NCI-H1436 (cell line): Measurements from ENCODE around the gene TBXAS1.

Source experiments
- DNase-seq: peaks from one replicate; lab custom pipeline; 2025; lab: John Stamatoyannopoulos, UW

Gene TBXAS1

DNA sequence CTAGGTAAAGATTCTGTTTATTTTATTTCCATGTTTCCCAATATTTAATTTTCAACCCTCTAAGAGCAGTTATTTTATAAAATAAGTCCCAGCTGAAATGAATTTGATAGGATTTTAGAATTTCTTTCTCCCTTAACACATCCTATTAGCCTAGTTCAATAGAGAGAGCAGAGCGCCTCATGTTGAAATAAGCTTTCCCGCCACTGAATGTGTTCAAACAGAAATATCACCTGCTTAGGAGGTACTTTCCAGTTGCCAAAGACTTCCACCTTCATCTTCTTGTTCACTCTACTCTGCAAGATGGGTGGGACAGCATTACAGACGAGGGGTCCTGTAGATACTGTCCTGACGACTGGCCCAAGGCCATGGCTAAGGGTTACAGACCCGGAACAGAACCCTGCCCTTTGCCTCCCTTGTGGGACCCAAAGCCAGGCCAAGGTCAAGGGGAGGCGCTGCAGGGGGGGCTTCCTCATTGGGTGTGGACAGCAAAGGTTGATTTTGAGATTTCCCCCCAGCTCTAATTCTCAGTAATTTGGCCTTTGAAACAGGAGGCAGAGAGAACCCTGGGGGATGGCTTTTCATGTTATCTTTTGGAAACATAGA, 171.7 kb downstream of the TBXAS1 start:
- DNase-seq, result no peak

GRCh38 chr7:140003913-140004382, 174.9 kb downstream of the TBXAS1 start:
- DNase-seq, result no peak

DNA sequence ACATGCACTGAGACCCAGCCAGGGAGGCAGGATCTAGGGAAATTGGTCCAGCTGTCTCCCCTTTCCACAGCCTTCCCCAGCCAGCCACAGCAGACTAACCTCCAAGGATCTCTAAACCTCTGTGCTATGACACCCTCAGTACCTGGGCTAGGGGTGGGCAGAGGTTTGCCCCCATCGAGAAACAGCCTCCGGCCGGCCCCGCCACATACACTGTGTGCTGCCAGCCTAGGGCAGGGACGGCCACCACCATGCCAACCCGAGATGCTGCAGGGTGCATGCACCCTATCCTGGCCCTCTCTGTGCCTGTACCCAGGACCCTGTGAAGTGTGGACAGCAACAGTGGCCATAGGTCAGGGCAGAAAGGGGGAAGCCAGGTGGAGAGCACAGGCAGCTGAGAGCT, 175.6 kb downstream of the TBXAS1 start:
- DNase-seq, result no peak

DNA sequence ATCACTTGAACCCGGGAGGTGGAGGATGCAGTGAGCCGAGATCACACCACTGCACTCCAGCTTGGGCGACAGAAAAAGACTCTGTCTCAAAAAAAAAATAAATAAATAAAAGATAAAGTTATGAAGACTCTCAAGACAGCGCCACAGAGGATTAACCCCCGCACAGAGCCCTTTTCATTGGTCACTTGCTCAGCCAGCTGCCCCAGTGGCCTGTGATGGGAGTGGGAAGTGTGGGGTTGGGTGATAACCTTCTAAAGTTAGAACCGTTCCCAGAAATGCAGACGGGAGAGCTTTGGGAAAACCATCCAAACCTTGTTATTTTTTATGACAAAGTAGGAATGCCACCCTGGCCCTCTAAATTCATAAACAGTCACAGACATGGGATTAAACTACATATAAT, 176.3 kb downstream of the TBXAS1 start:
- no peak for DNase-seq

DNA sequence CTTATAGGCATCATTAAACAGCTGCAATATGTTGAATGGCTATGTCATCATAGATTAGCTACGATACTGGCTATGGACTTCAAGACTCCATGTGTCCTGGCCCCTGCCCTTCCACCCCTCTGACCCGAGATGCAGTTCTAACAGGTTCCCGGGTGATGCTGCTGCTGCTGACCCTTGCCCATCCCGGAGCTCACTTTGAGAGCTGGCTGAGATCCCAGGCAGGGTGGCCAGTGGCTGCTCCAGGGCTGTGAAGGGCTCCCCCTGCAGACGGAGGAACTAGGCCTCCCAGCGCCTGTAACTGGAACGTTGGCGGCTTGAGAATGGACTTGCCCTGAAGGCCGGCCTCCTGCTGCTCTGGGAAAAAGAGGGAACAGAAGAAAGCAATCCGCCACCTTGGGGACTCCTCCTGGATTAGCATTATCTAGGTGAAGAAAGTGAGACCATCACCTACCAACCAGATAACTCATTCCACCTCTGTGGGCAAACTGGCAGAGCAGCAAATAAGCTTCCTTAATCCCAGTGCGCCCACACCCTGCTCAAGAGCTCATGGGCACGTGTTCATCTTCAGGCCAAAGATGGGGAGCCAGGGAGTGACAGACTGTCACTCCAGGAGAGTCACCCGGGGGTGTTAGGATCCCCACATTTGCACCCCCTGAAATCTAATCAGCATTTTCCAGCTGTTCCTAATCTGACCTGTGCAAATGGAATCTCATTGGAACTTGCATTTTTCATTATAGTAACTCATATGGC, 176.9 kb downstream of the TBXAS1 start:
- DNase-seq, result no peak

GRCh38 chr7:140006600-140006999, 177.5 kb downstream of the TBXAS1 start:
- no peak for DNase-seq

- no peak for DNase-seq
These were observed 178.1 kb downstream of the TBXAS1 start for GRCh38 chr7:140007051-140007690.

DNA sequence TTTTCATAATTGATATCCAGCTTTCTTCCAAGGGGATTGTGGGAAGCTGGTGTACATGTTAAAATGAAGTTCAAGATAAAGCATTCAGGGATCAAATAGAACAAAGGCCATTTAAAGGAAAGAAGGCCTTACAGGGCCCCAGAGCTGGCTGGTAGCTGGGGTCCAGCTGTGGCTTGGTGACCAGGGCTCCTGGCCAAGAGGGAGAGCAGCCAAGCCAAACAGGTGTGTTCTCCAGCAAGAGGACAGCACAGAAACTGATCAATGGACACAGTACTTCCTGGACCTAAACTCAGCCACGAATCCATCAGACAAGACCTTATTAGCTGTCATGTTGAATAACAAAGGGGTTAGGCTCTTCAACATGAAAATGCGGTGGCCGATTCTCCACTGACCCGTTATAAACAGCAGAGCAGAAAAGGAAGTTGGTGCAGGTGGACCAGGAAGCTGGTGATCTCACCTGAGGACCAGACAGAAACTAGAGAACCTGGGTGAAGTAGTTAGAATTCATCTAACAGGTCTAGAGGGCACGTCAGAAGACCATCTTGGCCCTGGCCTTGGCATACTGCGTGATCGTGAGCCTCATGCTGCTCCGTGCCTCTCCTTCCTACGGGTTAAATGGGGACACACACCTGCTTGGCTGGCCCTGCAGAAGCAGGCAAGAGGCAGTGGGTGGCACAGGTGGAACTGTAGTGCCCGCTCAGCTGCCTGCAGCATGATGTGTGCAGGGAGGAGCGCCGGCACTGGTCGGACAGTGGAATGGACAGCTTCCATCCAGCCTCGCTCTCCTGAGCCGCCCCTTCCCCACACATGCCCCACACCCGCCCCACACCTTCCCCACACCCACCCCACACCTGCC, 179.9 kb downstream of the TBXAS1 start:
- no peak for DNase-seq

DNA sequence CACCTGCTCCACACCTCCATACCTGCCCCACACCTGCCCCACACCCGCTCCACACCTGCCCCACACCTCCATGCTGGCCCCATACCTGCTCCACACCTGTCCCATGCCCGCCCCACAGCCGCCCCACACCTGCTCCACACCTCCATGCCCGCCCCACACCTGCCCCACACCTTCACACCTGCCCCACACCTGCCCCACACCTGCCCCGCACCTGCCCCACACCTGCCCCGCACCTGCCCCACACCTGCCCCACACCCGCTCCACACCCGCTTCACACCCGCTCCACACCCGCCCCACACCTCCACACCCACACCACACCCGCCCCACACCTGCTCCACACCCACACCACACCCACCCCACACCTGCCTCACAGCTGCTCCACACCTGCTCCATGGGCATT, 180.7 kb downstream of the TBXAS1 start:
- no peak for DNase-seq

- DNase-seq, result no peak
These were observed 181.3 kb downstream of the TBXAS1 start for GRCh38 chr7:140010194-140010895.

GRCh38 chr7:140013676-140014075, 184.6 kb downstream of the TBXAS1 start:
- DNase-seq, result no peak

DNA sequence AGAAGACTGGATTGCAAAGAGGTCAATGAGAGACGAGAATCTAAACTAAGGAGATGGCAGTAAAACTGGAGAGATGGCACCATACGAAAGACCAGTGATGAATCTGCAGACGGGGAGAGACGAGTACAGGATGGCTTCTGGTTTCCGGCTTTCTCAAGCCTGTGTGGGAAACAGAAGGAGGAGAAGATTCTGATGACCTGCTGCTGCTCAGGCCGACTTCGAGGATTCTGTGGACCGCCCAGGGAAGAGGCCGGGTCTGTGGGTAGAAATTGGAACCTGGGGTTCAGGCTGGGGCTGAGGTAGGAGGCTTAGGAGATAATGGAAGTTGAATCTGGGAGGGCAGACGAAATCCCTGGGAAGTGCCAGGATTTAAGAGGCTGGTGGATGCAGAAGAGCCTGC, 185.1 kb downstream of the TBXAS1 start:
- DNase-seq, result no peak

GRCh38 chr7:140015471-140015970, 186.5 kb downstream of the TBXAS1 start:
- no peak for DNase-seq

DNA sequence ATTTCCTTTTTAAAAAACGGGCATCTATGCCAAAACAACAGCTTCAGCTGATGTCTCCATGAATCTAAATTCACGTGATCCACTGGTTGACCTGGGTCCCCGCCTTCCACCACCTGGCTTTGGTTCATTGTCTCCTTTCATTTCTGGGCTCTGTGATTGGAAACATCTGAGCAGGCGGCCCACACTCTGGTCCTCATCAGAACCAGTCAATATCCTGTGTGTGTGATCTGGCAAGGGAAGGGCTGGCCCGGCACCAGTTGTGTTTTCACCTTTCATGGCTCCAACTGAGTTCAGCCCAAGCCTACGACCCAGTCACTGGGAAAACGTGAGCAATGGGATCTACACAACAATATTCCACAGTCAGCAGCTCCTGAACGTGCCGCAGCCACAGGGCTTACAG, 187.5 kb downstream of the TBXAS1 start:
- DNase-seq, result no peak

GRCh38 chr7:140017034-140017433, 188.0 kb downstream of the TBXAS1 start:
- DNase-seq, result no peak

- DNase-seq, result no peak
These were observed 188.5 kb downstream of the TBXAS1 start for GRCh38 chr7:140017543-140017942.

- no peak for DNase-seq
These were observed 189.3 kb downstream of the TBXAS1 start for GRCh38 chr7:140018125-140019043.

GRCh38 chr7:140019172-140019571, 190.1 kb downstream of the TBXAS1 start:
- no peak for DNase-seq

GRCh38 chr7:140019606-140020005, 190.5 kb downstream of the TBXAS1 start:
- DNase-seq, result no peak

DNA sequence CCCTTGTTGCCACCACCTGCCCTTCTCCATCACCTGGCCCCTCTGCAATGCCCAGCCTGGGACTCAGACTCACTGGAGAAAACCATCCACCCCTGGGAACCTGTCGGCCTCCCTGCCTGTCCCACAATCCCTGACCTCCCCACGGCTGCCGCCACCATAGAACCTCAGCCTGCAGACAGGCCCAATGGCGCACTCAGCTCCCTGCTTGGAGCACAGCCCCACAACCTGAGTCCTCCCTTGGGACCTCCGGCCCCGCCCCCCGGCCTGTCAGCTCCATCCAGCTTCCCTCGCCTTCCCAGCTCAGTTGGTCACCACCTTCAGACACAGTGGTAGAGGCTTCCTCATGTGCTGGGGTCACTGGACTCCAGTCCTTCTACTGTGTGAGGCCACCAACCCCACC, 192.5 kb downstream of the TBXAS1 start:
- no peak for DNase-seq
